ENCODE data around the gene KLF11. TPM values are rescaled to one million over a fixed set of nuclear protein-coding genes. Genes with fewer than 3 reads are reported as not detected.

The KLF11 gene
- total and polyA plus RNA-seq, 4 experiments from 2014 or later, result 7.0 to 9.8 (median 7.9) TPM

DNA sequence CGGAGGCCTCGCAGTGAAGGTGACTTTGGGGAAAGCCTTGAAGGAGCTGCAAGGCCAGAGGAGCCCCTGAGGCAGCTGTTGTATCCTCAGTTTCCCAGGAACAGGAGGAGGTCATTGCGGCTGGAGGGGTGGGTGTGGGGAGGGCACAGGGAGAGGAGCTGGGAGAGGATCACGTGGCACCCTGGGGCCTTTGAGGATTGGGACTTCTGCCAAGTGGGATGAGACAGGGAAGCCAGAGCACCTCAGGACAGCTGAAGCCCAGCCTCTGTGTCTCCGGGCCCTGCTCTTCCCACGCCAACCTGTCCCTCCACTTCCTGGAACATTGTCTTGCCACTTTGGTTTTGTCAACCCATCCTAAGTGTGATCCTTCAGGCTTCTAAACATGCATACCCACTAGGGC, 59.8 kb downstream of the KLF11 start:
- CTCF ChIA-PET (ENCODE audit: partially characterized antibody), result interaction anchor here (3.0 kb wide), 1 partner anchor 31 kb away, joined by 15 read pairs; no protein-coding TSS in a partner anchor
- peaks cover 0 to 7% of the 10 kb centered on the region in 2 donors for H3K36me3 Mint-ChIP-seq
- Histone ChIP-seq H3K4me3 (ENCODE audit: low read length in 2 of 2) (no peak overlapping the region), H3K9me3 (ENCODE audit: control insufficient read depth in 1 of 2, low read length in 2 of 2) (no peaks in the 10 kb centered on the region), H3K4me1 (ENCODE audit: insufficient read depth, low read length) (no peaks in the 10 kb centered on the region), H3K27me3 (ENCODE audit: insufficient read depth, low read length) (no peaks in the 10 kb centered on the region), H3K36me3 (ENCODE audit: insufficient read depth, low read length) (no peaks in the 10 kb centered on the region), H3K27ac (ENCODE audit: low read depth, low read length) (no peak overlapping the region)
- no peaks in the 10 kb centered on the region for H3K4me1 Mint-ChIP-seq
- H3K4me3 Mint-ChIP-seq, result no peak overlapping the region
- H3K27ac Mint-ChIP-seq, result no peak overlapping the region
- POLR2A ChIA-PET (ENCODE audit: partially characterized antibody), result no interaction called here
- intact Hi-C loops (cut with micrococcal nuclease), result no loop called here
- peaks cover 2 to 4% of the 10 kb centered on the region in 2 donors for H3K27me3 Mint-ChIP-seq
- peaks cover 0 to 13% (median 7%) of the 10 kb centered on the region in 8 donors for H3K9me3 Mint-ChIP-seq
- DNase-seq, result no peak

Other genes with a start within 250 kb of the KLF11 start
- 10 to 100 TPM; 23.5 to 23.9 TPM for gene TAF1B, start 200.1 kb upstream of the KLF11 start, total RNA-seq
- gene TAF1B, start 200.1 kb upstream of the KLF11 start, polyA plus RNA-seq, result 10 to 100 TPM in 1 of 2 donors, 1 to 10 TPM in 1; 4.1 to 12.2 TPM
- under 1 TPM; 0.33 to 0.49 TPM for gene GRHL1, start 91.9 kb upstream of the KLF11 start, total RNA-seq
- gene GRHL1, start 91.9 kb upstream of the KLF11 start, polyA plus RNA-seq, result under 1 TPM; 0.14 to 0.33 TPM
- not detected for gene CYS1, start 36.9 kb downstream of the KLF11 start, total RNA-seq
- not detected for gene CYS1, start 36.9 kb downstream of the KLF11 start, polyA plus RNA-seq
- gene RRM2, start 79.2 kb downstream of the KLF11 start, total RNA-seq, result under 1 TPM in 1 of 2 experiments, not detected in 1; 0.42 TPM
- under 1 TPM; 0.48 to 0.77 TPM for gene RRM2, start 79.2 kb downstream of the KLF11 start, polyA plus RNA-seq